GM18499 (cell line): ENCODE data around the gene DKK2.

Experiments
- ATAC-seq: cut with Tn5 transposase; IDR thresholded peaks from one replicate; pipeline ENCODE4 v1.9.1; 2021; ENCODE audit warnings: moderate number of reproducible peaks; ENCODE audit not compliant: insufficient read depth, unreplicated experiment

DKK2 gene

DNA sequence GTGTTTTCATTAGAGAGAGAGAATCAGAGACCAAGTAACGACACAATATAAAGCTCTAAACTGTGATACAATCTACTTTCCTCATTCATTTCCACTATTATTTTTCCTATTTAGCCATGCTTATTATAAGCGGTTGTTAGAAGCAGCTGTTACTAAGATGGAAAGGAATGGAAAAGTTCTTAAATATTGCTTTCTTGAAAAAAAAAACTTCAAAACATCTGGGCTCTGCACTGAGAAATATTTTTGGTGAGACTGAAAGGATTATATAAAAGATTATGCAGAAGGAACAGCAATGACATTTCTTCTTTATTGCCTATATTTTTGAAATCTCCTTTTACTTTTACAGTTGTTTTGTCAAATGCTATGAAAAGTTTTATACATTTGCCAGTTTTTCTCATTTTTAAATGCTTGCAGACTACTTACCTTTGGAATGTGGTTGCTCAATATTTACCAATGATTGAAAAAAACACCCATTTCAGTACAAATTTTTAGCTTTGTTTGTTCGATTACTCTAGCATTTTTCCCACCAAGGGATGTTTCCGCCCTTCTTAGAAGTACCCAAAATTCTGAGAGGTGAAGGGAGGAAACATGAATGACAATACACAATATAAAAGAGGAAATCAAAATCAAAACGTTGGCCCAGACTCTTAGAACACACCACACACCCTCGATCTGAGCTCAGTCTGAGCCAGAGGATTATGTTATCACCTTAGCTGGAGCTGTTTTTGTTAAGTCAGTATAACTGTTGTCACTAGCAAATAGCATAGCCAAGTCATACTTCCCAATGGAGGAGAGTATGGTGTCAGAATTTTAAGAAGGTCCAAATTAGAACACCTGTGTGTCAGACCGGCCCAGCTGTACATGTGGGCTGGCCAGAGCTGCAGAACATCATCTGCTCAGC is 18.4 kb downstream of the DKK2 start:
- ATAC-seq, result no peak

DNA sequence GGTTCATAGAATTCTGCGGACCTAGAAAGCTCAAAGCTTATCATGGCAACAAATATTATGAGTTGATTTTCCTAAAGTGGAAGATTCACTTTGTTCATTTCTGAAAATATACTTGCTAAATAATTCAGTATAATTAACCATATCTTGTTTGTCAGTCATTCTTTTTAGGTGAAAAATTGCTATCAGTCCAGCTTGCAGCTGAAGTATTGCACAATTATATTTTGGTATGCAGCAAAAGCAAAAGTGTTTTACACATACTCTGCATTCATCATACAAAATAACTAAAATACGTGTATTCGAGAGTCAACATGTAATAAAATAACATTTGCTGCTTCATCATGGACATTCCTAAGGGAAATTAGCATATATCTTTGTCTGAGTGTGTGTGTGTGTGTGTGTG is 24.8 kb downstream of the DKK2 start:
- ATAC-seq, result no peak

DNA sequence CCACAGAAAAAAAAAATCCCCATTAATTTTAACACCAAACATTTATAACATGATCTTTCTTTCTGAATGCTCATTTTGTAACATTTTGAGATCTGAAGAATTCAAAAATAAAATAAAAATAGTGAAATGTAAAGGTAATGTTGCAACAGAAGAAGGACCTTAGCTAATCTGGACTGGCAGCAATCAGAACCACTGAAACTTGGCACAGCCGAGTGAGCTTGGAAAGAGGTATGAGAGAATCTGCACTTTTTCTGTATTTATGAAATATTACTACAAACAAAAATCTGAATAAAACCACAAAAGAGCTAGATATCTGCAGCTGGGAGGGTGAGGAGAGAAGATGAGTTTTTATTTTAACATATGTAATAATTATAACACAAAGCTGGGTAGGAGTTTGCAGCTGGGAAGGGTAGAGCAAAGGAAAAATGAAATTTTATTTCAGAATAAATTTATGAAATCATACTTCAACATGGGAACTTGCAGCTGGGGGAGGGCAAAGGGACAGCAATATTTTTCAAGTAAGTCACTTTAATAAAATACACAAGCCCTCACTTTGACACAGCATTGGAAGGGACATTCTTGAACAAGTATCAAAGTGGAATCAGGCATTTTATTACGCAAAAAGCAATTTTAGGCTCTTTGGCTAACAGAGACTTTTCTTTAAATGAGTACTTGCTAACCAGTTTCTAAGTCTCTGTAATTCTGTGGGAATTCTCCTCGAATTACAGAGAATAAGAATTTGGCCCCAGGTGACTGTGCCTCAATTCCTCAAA is 26.7 kb downstream of the DKK2 start:
- ATAC-seq, result no peak

DNA sequence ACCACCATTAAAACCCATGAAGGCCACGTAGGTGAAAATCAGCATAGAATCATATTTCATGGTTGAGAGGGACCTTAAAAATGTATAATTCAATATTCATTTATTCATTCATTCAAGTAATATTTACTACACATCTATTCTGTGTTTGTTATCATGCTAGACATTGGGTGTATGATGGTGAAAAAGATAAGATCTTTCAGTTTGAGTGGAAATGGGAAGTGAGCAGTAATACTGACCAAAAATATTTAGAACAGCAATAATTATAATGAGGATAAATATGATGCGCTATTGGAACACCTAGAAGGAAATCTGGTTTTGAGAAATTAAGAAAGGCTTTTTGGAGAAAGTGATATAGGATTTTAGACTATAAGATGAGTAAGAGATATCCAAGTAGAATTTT is 28.0 kb downstream of the DKK2 start:
- ATAC-seq, result no peak

DNA sequence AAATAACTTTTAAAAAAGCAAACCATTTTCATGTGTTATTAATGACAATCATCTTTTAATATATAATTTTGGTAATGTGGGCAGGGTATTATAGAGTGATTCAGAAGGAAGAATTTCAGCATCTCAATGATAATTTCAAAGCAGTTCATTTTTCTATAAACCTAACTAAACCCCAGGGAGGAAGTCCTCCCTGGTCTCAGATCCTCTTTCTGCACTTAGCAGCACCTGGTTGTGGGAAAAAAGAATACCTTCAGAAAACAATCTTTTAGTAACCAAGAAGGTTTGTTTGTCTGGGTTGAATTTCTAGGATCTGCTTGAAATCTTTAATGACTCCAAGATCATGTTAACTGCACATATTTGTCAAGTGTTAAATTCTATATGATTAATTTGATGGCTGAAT is 29.9 kb downstream of the DKK2 start:
- ATAC-seq, result no peak

DNA sequence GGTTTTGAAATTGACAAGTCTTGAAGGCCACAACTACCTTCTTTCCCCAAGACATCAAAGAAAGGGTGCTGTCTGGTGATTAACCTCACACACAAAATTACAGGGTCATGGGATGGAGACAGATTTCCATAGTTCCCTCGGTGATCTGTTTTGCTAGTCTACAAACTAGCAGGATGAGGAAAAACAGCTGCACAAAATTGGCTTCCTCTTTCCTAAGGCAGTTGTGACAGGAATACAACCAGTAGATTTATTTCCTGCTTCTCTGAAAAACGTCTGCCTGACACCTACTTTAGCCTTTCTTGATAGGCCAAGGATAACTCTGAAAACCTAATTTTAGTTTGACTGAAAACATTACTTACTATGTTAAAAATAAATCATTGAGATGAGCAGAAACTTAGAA is 39.6 kb downstream of the DKK2 start:
- ATAC-seq, result no peak

DNA sequence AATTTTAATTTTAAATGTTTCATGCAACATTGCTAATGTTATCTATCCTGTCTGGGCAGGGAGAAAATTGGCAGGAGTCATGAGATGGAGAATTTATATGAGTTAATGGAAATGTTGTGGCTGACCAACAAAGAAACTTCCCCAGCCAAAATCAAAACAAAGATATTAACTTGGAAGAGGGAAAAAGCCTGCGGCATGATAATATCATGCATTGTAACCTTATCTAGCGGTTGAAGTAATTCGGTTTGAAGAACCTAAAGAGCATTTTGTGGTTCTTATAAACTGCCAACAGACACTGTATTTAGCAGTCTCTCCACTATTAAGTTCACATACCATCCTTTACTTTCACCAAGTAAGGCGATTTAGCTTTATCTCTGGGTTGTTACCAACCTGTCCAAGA is 42.3 kb downstream of the DKK2 start:
- no peak for ATAC-seq

DNA sequence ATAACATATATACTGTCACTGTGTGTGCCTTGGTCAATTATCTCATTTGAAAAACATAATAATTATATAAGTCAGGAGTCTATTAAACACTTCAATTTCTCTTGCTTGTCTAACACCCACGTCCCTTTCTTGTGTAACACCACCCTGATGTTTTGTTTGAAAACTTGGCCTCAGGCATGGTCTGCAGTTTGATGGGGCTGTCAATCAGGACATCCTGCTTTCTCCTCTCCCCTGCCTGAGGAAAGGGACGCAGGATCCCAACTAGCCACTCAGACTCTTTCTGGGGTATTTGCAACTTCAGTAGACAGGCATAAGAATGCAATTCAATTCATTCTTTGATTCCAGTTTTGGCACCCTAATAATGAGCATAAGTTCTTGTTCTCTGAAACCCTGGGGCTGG is 48.8 kb downstream of the DKK2 start:
- ATAC-seq, result no peak

DNA sequence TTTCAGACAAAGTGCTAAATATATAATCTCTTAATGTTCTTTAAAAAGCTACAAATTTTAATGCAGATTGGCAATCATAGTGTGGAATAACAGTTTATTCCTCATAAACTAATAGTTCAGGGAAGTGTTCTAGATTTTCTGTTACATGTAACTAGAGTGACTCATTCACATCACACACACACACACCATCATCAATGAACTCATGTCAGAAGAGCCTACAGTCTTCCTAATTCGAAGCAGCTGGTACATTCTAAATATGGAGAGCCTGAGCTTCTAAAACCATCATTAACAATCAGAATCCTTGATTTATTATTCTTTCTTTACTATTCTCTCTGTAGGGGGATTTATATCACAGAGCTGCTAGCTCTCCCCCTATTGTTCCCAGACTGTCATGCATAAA is 49.6 kb downstream of the DKK2 start:
- ATAC-seq, result no peak

DNA sequence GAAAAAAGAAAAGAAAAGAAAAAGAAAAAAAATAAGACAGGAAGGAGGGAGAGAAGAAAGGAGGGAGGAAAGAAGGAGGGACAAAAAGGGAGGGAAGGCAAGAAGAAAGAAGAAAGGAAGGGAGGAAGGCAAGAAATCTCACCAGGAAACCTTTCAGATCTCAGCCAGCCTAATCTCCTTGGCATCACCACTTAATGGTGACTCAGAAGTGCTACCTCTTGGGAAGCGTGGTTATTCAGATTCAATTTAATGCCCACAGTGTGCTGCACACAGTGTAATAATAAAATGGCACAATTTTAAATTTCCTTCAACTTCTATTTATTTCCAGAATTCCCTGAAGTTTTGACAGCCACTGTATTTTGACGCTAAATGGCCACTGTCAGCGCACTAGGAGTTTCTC is 50.3 kb downstream of the DKK2 start:
- ATAC-seq, result no peak

DNA sequence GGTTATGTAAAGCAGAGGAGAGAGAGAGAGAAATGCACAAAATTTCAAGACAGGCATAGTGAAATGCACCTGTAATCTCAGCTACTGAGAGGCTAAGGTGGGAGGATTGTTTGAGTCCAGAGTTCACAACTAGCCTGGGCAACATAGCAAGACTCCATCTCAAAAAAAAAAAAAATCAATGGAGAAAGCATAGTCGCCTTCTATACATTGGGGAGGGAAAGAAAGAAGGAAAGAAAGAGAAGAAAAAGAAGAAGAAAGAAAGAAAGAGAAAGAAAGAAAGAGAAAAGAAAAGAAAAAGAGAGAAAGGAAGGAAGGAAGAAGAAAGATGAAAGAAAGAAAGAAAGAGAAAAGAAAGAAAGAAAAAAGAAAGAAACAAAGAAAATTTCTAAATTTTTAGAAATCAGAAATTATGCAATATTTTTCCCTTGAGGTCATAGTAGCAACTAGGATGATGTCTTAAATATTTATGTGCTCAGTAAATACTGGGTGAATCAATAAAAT is 53.4 kb downstream of the DKK2 start:
- no peak for ATAC-seq

DNA sequence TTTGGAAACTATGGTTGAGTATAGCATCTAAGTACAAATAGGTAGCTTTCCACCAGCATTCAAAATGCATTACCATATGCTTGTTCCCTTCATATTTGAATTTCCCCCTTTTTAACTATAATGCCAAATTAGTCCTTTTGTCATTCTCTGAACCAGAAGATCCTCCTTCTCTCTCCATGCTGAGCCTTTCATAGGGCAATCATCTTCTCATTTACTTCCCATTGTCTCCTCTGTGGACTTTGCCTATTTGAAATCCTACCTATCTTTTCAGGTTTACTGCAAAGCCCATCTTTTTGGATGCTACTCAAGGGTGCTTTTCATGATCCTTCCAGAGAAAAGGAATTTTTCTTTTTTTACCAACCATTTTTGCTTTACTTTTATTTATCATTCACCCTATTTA is 54.7 kb downstream of the DKK2 start:
- no peak for ATAC-seq

DNA sequence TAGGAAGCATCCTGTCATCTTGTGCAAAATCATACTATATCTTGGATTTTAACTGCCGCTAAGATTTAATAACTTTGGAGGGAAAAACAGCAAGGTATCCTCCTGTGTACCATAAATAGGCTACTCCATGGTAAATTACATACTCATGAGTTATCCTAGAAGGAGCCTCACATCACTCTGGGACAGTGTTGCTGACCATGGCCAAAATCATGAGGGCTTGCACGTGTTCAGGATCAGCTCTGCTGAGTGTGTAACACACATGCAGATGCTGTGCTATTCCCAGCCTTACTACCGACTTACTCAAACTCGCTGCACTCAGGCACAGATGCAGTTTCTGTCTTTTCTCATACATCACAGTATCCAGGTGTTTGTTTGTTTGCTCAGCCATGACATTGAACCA is 56.6 kb downstream of the DKK2 start:
- no peak for ATAC-seq

DNA sequence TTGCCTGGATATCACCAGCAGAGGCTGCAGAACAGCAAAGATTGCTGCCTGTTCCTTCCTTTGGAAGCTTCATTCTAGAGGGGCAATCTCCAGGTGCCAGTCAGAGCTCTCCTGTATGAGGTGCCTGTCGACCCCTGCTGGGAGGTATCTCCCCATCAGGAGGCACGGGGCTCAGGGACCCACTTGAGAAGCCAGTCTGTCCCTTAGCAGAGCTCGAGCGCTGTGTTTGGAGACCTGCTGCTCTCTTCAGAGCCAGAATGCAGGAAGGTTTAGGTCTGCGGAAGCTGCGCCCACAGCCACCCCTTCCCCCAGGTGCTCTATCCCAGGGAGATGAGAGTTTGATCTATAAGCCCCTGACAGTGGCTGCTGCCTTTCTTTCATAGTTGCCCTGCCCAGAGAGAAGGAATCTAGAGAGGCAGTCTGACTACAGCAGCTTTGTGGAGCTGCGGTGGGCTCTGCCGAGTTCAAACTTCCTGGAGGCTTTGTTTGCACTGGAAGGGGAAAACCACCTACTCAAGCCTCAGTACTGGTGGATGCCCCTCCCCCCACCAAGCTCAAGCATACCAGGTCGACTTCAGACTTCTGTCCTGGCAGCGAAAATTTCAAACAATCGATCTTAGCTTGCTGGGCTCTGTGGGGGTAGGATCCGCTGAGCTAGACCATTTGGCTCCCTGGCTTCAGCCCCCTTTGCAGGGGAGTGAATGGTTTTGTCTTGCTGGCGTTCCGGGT is 57.9 kb downstream of the DKK2 start:
- ATAC-seq, result no peak

DNA sequence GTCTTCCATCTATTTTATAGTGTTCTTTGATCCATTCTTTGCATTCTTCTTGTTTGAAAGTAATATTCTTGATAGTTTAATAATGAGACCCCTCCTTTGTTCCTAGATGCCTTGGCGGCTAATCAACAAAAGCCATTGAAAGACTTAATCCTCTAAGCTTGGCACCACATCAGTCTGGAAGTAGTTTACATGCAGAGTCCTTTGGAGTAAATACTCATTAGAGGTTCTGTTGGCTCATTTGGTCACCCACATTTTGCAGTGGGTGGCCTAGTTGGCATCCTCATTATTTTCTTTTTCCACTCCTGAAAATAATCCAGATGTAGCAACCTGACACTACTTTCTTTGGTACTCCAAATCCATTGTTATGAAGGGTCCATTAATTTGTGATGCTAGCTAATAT is 64.5 kb downstream of the DKK2 start:
- ATAC-seq, result no peak

DNA sequence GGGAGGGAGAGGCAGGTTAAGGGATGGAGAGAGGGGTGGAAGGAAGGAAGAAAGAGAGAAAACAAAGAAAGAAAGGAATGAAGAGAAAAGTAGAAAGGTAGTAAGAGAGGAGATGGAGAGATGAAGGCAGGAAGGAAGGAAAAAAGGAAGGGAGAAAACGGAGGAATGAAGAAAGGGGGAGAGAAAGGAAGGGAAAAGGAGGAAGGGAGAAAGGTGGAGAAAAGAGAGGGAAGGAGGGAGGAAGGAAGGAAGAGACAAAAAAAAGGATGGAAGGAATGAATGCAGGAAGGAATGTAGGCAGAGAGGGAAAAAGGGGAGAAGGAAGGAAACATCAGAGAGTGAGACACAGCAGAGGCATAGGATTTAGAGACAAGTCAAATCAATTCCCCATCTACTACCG is 68.2 kb downstream of the DKK2 start:
- no peak for ATAC-seq

DNA sequence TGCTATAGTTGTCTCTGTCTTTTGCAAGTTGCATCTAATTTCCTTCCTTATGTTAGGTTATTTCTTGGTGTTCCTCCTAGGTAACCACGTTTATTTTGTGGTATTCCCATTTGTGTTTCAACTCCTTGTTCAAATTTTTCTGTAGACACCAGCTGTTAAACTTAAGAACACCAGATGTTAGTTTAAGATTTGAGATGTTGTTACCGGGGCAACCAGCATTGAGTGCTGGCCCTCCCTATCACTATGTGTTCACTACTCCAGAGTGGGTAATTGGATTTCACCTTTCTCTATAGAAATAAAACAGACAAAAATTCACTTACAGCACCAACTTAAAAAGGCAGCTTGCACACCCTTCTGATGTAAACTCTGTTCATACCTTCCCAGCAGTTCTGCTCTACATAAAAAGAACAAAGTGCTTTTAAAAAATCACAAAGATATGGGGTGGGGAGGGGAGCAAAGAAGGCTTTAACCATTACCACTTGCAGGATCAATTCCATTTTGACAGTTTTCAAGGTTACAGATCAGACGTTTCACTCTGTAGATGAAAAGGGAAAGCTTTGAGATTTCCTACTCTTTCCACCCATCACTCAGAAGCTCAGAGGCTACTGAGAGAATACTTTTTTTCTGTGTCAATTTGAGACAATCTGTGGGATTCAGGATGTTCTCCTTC is 82.9 kb downstream of the DKK2 start:
- no peak for ATAC-seq

DNA sequence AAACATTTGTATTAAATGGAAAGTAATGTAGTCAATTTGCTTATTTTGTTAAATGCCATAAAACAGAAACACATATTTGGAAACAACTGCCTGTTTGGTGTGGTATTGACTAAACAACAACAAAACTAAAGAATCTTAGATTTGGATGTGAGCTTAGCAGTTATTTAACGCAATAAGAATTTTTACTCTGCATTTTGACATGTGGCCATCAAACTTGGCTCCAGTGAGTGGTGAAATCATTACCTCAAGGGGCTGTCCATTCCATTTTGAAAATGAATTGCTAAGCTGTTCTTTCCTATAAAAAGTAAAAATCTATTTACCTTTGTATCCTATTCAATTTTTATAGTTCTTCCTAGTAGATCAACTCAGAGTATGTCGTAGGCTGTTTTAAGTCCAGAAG is 84.2 kb downstream of the DKK2 start:
- no peak for ATAC-seq

DNA sequence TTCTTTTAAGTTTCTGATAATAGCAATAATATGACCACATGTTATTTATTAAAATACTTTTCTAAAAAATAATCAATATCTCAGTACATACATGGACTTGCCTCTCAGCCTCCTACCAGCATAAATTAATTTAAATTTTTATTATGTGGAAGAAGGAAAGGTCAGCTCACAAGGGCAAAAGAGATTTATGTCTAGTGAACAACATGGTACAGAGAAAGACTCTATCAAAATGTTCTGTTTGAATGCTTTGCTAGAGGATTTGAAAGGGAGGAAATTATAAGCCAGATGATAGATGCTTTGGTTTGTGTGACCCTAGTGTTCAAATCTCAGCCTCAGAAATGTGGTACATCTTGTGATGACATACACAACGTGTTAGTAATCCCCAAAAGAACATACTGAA is 94.3 kb downstream of the DKK2 start:
- ATAC-seq, result no peak

DNA sequence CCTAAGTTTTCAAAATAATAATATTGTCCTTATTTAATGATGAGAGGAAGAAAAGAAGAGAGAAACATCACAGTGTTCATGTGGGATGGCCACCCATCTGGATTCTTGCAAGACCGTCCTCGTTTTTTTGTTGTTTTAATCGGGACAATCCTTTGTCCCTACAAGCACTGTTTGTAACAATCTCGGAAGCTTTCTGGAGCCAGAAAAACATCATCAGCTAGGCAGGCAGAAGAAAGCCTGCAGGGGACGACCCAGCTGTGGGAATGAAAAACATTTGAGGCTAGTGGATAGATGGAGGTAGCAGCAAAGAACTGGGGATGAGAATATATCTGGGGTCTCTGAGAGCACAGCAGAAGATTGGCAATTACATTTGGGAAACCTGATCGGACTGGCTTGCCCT is 105.6 kb downstream of the DKK2 start:
- ATAC-seq, result no peak
